ENCODE measurements around the gene RAVER2. TPM values are rescaled to one million over a fixed set of nuclear protein-coding genes. Genes with fewer than 3 reads are reported as not detected.

The RAVER2 gene, protein sequence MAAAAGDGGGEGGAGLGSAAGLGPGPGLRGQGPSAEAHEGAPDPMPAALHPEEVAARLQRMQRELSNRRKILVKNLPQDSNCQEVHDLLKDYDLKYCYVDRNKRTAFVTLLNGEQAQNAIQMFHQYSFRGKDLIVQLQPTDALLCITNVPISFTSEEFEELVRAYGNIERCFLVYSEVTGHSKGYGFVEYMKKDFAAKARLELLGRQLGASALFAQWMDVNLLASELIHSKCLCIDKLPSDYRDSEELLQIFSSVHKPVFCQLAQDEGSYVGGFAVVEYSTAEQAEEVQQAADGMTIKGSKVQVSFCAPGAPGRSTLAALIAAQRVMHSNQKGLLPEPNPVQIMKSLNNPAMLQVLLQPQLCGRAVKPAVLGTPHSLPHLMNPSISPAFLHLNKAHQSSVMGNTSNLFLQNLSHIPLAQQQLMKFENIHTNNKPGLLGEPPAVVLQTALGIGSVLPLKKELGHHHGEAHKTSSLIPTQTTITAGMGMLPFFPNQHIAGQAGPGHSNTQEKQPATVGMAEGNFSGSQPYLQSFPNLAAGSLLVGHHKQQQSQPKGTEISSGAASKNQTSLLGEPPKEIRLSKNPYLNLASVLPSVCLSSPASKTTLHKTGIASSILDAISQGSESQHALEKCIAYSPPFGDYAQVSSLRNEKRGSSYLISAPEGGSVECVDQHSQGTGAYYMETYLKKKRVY
- total RNA-seq: 36.4 TPM

DNA sequence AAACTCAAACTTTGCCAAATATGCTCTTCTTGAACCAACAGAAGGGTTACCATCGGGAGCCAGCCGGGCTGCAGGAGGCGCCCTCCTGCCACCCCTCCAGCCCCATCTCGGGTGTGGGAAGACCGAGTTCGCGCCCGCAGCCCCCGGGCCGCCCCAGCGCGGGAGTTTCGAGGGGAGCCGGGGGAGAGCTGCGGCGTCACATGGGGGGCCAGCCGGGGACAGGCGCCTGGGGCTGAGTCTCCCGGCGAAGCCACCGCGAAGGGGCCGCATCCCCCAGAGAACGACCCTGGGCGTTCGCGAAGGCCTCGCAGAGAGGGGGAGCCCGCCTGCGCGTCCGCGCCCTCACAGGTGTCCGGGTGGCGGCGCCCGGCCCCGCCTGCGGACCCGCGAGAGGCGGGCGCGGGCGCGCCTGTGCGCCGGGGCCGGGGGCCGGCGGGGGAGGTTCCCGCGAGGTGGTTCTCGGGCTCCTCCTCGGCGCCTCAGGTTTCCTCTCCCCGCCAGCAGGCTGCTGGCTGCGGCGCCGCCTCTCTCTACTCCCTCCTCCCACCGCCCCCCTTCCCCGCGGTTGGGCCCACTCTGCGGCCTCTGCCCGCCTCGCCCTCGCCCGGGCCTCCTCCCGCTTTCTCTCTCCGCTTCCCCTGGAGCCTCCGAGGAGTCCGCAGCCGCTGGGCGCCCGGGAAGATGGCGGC is at the start of gene RAVER2:
RAVER2 (plus strand) TSS at position 584 of the 689 bp plus-strand sequence; CDS start at position 682, 98 bp downstream.

Other genes with a start within 250 kb of the RAVER2 start
- gene JAK1, start 221.5 kb downstream of the RAVER2 start, total RNA-seq: 108 TPM

Data from camera-type eye (tissue), 1 donor.